ENCODE data around the gene TCF7.

Gene TCF7

DNA sequence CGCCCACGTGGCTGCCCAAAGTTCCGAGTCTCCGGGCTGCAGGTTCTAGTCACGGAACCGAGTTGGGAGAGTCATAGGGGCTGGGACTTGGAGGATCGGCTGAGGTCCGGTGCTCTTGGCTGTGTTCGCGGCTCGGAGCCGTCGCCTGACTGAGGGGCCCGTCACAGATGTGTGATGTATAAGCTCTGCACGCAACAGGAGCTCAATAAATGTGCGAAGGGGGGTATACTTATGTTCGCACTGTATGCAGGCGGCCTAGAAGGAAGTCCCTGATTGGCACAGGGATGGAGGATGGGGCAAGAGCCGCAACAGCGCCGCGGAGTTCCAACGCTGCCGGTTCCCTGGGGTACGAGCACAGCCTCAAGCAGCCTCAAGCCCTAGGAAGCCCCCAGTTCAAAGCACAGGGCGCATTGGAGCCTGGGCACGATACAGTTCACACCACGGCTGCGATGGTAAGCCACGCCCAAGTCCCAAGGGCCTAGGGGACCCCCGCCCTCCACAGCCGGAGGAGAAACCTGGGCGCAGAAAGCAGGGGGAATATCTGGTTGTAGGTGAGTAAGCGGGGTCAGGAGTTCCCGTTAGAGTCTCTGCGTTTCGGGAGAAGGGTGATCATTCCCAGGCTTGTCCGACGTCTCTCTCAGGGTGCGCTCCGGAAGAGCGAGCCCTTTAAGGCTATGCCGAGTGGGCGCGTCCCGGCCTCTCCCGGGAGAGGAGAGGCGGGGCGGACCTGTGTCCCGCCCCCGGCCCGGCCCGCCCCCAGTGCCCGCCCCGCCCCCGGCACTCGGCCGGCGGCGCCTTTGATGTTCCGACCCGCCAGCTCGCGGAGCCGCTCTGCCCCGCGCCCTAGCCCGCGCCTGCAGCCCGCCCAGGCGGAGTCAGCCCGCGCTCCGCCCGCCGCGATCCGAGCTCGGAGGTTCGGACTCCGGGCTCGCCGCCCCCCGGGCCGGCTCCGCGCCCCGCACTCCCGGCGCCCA, at the start of gene TCF7:
TSS of gene TCF7 (plus strand) at position 780 of the 974 bp plus-strand sequence. CDS start 226 bp downstream, outside the sequence.
- Mint-ChIP-seq H3K27ac (peak within 1 kb of the TSS; percentile 88), H3K36me3 (ENCODE audit: low read depth) (peaks cover 16% of the 10 kb centered on the region), H3K27me3 (no peaks in the 10 kb centered on the region), H3K4me3 (peak within 1 kb of the TSS; percentile 84), H3K4me1 (ENCODE audit: low read depth) (peaks cover 78% of the 10 kb centered on the region), H3K9me3 (no peaks in the 10 kb centered on the region)

DNA sequence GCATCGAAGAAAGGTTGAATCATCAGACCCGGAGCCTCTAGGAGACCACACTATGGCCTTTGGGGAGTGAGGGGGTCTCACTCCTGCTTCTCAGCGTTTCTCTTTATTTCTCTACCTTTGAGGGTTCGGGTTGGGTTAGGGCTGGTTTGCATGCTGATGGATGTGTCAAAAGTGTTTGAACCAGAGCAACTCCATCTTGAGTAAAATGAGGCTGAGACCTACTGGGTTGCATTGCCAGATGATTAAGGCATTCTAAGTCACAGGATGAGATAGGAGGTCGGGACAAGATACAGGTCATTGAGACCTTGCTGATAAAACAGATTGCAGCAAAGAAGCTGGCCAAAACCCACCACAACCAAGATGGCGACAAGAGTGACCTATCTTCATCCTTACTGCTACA, 44.9 kb upstream of the TCF7 start:
- Mint-ChIP-seq H3K9me3 (no peaks in the 10 kb centered on the region), H3K27ac (peak overlapping the region; percentile 88), H3K4me1 (ENCODE audit: low read depth) (peaks cover 71% of the 10 kb centered on the region), H3K27me3 (no peaks in the 10 kb centered on the region), H3K4me3 (peak overlapping the region; percentile 21), H3K36me3 (ENCODE audit: low read depth) (no peaks in the 10 kb centered on the region)

DNA sequence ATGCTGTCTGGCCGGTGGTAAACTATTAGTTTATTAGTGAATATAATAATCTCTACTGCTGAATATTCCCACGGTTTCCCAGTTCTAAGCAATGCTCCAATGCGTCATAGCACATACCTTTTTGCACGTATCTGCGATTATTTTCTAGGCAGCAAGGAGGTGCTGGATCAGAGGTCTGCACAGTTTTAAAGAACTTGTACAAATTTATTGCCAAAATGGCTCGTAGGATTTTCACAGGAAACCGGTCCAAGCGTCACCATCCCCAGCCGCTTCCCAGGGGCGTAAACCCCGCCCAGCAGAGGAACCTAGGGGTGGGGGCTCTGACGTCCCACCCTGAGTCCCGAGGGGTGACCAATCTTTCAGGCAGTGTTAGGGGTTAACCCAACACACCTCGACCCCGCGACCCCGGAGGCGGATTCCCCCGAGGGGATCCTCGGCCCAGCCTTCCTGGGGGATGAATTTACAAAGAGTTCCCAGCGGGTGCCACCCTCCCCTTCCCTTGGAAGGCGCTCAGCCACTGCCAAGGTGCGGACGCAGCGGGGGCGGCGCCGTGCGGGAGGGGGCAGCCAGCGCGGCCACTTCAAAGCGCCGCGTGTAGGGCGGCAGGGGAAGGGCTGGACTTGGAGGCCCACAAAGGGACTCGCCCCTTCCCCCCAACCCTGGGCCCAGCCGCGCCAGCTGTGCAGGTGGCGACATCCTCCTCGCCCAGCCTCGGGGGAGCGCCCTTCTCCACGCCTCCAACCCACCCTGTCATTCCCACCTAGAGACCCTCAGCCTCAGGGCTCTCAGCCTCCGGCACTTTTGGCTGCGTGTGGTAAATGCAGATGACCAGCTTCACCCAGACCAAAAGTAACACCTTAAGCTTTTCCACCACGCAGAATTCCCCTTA, 43.5 kb upstream of the TCF7 start:
- Mint-ChIP-seq H3K9me3 (no peaks in the 10 kb centered on the region), H3K27ac (peak overlapping the region; percentile 89), H3K4me3 (peak overlapping the region; percentile 74), H3K36me3 (ENCODE audit: low read depth) (no peaks in the 10 kb centered on the region), H3K27me3 (no peaks in the 10 kb centered on the region), H3K4me1 (ENCODE audit: low read depth) (peaks cover 79% of the 10 kb centered on the region)

GRCh38 chr5:134071614-134072207, 42.8 kb upstream of the TCF7 start:
- H3K27ac Mint-ChIP-seq: peak overlapping the region; percentile 89
- no peaks in the 10 kb centered on the region for H3K36me3 Mint-ChIP-seq (ENCODE audit: low read depth)
- H3K27me3 Mint-ChIP-seq: no peaks in the 10 kb centered on the region
- peaks cover 79% of the 10 kb centered on the region for H3K4me1 Mint-ChIP-seq (ENCODE audit: low read depth)
- H3K4me3 Mint-ChIP-seq: peak overlapping the region; percentile 74
- no peaks in the 10 kb centered on the region for H3K9me3 Mint-ChIP-seq

GRCh38 chr5:134072471-134073210, 41.8 kb upstream of the TCF7 start:
- no peaks in the 10 kb centered on the region for H3K36me3 Mint-ChIP-seq (ENCODE audit: low read depth)
- H3K4me3 Mint-ChIP-seq: no peak overlapping the region
- no peaks in the 10 kb centered on the region for H3K9me3 Mint-ChIP-seq
- peaks cover 75% of the 10 kb centered on the region for H3K4me1 Mint-ChIP-seq (ENCODE audit: low read depth)
- peak overlapping the region; percentile 49 for H3K27ac Mint-ChIP-seq
- no peaks in the 10 kb centered on the region for H3K27me3 Mint-ChIP-seq

DNA sequence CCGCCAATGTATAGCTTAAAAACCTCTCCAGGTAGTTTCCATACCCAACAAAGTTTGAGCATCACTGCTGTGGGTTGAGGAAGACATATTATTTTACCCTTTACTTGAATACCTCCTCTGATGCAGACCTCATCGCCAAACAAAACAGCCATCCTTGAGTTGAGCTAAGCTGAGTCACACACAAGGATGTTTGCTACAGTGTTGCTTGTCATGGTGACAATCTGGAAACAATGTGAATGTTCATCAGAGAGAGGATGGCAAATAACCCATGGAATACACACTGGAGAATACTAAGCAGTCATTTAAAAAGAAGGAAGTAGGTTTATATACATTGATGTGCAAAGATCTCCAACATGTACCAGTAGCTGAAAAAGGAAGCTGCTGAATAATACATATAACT, 41.1 kb upstream of the TCF7 start:
- no peaks in the 10 kb centered on the region for H3K27me3 Mint-ChIP-seq
- H3K27ac Mint-ChIP-seq: no peak overlapping the region
- H3K36me3 Mint-ChIP-seq (ENCODE audit: low read depth): no peaks in the 10 kb centered on the region
- H3K9me3 Mint-ChIP-seq: no peaks in the 10 kb centered on the region
- no peak overlapping the region for H3K4me3 Mint-ChIP-seq
- H3K4me1 Mint-ChIP-seq (ENCODE audit: low read depth): peaks cover 75% of the 10 kb centered on the region

- Mint-ChIP-seq H3K36me3 (ENCODE audit: low read depth) (no peaks in the 10 kb centered on the region), H3K4me3 (no peak overlapping the region), H3K4me1 (ENCODE audit: low read depth) (peaks cover 75% of the 10 kb centered on the region)
Measured at GRCh38 chr5:134075102-134075501, 39.4 kb upstream of the TCF7 start.

GRCh38 chr5:134077926-134078580, 36.4 kb upstream of the TCF7 start:
- Mint-ChIP-seq H3K4me1 (ENCODE audit: low read depth) (peaks cover 72% of the 10 kb centered on the region), H3K27me3 (no peaks in the 10 kb centered on the region), H3K9me3 (no peaks in the 10 kb centered on the region), H3K36me3 (ENCODE audit: low read depth) (no peaks in the 10 kb centered on the region), H3K27ac (peak overlapping the region; percentile 47), H3K4me3 (no peak overlapping the region)

More at GRCh38 chr5:134075102-134075501, 39.4 kb upstream of the TCF7 start:
- Mint-ChIP-seq H3K27me3 (no peaks in the 10 kb centered on the region), H3K9me3 (no peaks in the 10 kb centered on the region), H3K27ac (no peak overlapping the region)

- H3K27ac Mint-ChIP-seq: peak overlapping the region; percentile 95
Measured at GRCh38 chr5:134079748-134080581, 34.5 kb upstream of the TCF7 start.

GRCh38 chr5:134082264-134082992, 32.1 kb upstream of the TCF7 start:
- peak overlapping the region; percentile 17 for H3K4me3 Mint-ChIP-seq
- H3K36me3 Mint-ChIP-seq (ENCODE audit: low read depth): no peaks in the 10 kb centered on the region
- no peaks in the 10 kb centered on the region for H3K27me3 Mint-ChIP-seq
- H3K9me3 Mint-ChIP-seq: no peaks in the 10 kb centered on the region
- peaks cover 81% of the 10 kb centered on the region for H3K4me1 Mint-ChIP-seq (ENCODE audit: low read depth)
- no peak overlapping the region for H3K27ac Mint-ChIP-seq

More at GRCh38 chr5:134079748-134080581, 34.5 kb upstream of the TCF7 start:
- no peaks in the 10 kb centered on the region for H3K9me3 Mint-ChIP-seq
- peaks cover 73% of the 10 kb centered on the region for H3K4me1 Mint-ChIP-seq (ENCODE audit: low read depth)
- peak overlapping the region; percentile 33 for H3K4me3 Mint-ChIP-seq
- no peaks in the 10 kb centered on the region for H3K36me3 Mint-ChIP-seq (ENCODE audit: low read depth)
- H3K27me3 Mint-ChIP-seq: no peaks in the 10 kb centered on the region

- H3K27ac Mint-ChIP-seq: no peak overlapping the region
- no peaks in the 10 kb centered on the region for H3K27me3 Mint-ChIP-seq
- H3K4me3 Mint-ChIP-seq: no peak overlapping the region
- no peaks in the 10 kb centered on the region for H3K36me3 Mint-ChIP-seq (ENCODE audit: low read depth)
- H3K9me3 Mint-ChIP-seq: no peaks in the 10 kb centered on the region
- H3K4me1 Mint-ChIP-seq (ENCODE audit: low read depth): peaks cover 81% of the 10 kb centered on the region
Measured at GRCh38 chr5:134083517-134083916, 31.0 kb upstream of the TCF7 start.

- Mint-ChIP-seq H3K27me3 (no peaks in the 10 kb centered on the region), H3K27ac (peak overlapping the region; percentile 6), H3K9me3 (no peaks in the 10 kb centered on the region), H3K36me3 (ENCODE audit: low read depth) (no peaks in the 10 kb centered on the region), H3K4me3 (no peak overlapping the region), H3K4me1 (ENCODE audit: low read depth) (peaks cover 81% of the 10 kb centered on the region)
Measured at GRCh38 chr5:134084022-134084565, 30.4 kb upstream of the TCF7 start.

Data from stimulated activated naive CD8-positive, alpha-beta T cell treated with anti-CD3 and anti-CD28 coated beads, Interleukin-15, Interleukin-2, amounts not matched to agents 100 ng/mL and 50 ng/mL, for 24 hours (primary cell).